GM18511 (cell line): ENCODE results near the gene IGFBP5.

Experiments used
- ATAC-seq: cut with Tn5 transposase; IDR thresholded peaks from one replicate; pipeline ENCODE4 v1.9.1; 2021; ENCODE audit warnings: mild to moderate bottlenecking, moderate library complexity; ENCODE audit not compliant: unreplicated experiment

The IGFBP5 gene

DNA sequence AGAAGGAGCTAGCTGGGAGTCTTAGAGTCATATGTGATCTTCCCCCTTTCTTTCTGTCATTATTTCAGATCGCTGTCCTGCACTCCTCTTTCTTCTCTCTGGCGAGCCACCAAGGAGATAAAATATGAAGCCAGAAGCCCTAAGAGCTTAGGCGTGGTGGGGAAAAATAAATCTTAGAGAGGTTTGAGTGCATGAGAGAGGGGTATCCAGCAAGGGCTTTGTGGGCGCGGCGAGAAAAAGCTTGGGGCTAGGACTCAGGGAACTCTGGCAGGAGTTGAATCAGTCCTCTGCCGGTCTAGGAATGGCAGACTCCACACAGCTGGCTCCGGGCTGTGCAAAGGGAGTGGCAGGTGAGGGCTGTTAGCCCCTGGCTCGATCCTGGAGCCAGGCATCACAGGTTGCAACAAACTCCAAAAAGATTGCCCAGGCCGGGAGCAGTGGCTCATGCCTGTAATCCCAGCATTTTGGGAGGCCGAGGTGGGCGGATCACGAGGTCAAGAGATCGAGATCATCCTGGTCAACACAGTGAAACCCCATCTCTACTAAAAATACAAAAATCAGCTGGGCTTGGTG, 20.1 kb upstream of the IGFBP5 start:
- ATAC-seq, result no peak

DNA sequence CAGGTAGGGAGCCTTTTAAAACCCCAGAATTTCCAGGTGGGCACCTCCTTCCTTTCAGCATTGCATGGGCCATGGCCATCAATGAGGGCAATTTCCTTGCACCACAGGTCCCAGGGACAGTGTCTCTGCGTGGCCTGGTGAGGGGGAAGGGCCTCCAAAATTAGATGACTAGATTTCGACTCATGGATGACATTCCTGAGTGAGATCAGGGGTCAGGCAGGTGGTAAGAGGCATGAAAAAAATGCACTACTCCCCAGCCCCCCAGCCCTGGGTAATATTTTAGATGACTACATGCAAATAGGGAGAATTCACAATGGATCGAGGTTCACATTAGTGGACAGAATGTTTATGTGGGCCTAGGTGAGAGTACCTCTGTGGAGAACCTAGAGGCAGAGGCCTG, 19.0 kb upstream of the IGFBP5 start:
- no peak for ATAC-seq

DNA sequence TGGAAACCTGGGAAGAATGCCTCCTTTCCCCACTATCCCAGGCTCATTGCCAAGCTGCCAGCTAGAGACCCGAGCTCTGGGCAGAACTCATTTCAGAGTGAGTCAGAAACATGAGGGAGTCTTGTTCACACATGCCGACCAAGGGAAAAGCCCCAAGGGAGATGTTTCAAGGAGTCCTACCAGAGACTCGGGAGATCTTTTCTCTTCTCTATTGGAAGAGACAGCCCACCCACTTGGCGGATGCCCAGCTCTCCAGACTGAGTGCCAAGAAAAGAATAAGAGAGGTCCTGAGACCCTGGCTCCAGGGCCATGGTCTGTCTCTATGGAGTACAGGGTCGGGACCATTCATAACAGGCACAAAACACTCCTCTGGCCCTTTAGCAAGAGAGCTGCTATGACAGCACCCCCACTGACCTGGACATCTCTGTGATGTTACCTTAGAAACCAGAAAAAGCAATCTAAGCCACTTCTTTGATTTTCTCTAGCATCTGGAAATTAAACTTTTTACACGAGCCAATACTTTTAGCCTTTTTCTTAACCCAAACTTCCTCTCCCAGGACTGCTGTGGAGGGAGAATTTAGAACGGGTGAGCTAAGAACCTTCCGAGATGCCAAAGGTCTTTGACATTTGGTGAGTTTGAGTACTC, 18.5 kb upstream of the IGFBP5 start:
- no peak for ATAC-seq

DNA sequence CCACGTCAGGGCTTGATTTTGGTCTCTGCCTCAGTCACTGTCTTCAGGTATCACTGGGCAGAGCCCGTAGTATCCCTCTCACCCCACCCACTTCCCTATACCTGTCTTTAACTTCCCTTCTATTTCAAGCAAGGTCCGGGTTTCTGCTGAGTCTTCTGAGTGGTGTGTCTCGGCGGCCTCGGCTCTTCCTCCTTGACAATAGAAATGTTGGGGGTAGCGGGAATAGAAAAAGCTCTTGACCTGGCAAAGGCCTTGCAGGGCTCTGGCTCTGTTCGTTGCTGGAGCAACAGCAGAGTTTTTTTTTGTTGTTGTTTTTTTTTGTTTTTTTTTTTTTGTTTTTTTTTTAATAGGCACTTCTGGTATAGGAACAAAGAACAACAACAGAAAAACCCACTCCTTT, 16.0 kb upstream of the IGFBP5 start:
- no peak for ATAC-seq

DNA sequence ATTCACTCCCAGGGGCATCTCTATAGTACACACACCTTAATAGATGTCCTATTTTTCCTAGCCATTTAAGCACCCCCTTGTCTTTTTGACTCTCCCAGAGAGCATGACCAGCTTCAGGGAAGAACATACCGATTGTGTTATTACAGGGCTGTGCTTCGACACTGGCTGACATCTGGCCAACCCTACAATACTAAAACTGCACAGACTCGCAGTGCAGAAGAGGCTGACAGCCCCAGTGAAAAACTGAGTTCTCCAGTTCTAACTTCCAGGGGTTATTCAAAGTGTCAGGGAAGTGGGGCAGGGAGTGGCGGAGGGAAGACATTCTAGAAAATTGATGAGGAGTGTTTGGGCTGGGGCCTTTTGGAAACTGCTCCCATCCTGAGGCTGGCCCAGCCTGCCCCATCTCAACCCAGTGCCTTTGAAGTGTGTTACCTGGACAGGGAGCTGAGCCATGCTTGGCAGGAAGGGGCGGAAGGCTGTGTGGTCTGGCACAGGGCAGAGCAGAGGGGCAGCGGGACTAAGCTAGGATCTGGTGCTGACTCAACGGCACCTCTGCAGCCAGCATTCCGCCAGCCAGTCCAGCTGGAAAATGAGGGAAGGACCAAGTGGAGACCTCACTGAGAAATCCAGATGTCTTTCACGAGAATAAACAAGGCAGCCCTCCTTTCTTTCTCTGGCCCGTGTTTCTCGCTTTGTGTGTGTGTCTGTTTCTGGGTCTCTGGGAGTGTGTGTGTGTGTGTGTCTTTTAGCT, 15.4 kb upstream of the IGFBP5 start:
- no peak for ATAC-seq

DNA sequence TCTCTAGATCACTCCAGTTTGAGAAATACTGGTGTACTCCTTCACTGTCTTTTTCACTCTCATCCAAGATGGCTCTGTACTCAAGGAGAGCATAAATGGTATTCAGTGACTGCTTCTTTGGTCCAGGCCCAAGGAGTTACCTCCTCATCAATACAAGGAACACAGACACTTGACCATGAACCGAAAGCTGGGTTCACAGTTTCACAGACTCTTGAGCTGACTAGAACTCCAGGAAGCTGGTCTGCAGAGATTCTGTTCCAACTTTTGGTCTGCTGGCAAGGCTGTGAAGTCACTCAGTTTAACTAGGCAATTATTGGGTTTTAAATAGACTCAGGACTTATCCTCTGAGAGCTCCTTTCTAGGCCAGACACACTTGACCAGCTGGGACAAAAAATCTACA, 7.4 kb upstream of the IGFBP5 start:
- no peak for ATAC-seq

DNA sequence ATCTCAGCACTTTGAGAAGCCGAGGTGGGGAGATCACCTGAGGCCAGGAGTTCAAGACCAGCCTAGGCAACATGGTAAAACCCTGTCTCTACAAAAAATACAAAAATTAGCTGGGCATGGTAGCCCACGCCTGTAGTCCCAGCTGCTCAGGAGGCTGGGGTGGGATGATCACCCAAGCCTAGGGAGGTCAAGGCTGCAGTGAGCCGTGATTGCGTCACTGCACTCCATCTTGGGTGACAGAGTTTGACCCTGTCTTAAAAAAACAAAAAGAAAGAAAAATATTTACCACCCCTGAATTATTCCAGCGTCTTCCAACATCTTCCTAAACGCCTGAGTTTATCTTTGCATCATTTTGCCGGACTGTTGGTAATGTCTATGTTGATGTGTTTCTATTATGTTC, 6.2 kb upstream of the IGFBP5 start:
- ATAC-seq, result no peak

DNA sequence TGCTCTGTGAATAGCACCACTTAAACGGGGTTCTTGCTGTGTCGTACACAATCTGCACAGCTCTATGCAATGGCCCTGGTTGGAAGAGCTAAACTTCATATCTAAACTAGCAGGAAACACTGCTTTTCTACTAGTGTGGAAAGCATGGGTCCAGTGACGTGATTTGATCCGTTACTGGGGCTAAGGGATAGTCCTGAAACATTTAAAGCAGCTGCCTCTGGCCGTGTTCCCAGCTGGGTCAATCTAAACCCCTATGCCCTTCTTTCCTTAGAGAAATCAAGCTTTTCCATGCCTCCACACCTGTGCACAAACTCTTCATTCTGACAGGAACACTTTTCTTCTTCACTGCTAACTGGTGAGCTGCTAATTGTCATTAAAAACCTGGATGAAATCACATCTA, 5.4 kb upstream of the IGFBP5 start:
- ATAC-seq, result no peak

DNA sequence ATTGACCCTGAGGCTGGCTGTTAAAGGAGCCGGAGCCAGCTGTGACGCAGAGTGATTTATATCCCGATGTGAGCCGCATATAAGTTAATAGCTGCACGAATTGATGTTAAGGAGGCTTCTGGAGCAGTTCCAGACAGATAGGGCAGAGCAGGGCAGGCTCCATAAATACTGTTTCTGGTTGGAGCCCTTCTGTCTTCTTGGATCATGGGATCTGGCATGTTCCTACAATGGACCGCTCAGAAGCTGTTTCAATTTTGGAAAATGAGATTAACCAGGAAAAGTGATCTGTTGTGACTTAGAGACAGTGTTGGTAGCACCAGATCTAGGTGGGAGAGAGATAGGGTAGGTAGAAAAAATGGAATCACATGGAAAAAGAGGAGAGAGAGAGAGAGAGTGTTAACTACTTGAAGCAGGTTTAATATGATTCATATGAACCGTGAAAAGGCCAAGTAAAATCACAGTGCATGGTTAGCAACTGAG, 4.8 kb upstream of the IGFBP5 start:
- ATAC-seq, result no peak

DNA sequence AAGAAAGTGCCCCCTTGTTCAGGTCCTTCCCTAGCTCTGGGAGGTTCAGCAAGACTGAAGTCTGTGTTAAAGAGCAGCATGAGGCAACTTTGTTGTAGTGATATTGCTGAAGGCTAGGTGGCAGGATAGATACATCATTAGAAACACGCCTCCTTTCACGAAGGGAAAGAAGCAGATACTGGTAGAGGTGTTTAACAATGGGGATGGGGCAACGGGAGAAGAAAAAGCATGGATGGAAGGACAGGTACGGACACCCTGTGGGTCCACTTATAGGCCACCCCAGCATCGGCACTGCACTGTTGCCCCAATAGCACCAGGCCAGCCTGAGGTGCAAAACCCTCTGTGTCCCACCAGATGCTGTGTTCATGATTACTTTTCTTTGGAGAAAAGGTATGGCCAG, 3.5 kb upstream of the IGFBP5 start:
- ATAC-seq, result peak; percentile 58

DNA sequence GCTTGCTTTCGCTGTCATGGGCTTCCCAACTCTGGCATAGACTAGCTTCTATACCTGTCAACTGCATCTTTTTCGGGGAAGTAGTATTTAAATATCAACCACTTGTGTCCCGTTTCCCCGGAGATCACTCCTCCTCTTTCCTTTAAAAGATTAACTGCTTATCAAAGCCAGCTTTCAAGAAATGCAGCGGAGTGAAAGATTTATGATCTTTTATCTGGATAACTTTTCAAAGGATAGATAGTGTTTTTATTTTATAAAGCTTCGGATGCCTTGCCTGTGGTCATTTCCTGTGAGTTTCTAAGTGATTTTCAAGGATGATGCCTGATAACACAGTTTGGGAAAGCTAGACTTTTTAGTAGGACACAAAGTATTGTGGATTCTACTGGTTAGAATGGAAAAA, 2.9 kb upstream of the IGFBP5 start:
- no peak for ATAC-seq

DNA sequence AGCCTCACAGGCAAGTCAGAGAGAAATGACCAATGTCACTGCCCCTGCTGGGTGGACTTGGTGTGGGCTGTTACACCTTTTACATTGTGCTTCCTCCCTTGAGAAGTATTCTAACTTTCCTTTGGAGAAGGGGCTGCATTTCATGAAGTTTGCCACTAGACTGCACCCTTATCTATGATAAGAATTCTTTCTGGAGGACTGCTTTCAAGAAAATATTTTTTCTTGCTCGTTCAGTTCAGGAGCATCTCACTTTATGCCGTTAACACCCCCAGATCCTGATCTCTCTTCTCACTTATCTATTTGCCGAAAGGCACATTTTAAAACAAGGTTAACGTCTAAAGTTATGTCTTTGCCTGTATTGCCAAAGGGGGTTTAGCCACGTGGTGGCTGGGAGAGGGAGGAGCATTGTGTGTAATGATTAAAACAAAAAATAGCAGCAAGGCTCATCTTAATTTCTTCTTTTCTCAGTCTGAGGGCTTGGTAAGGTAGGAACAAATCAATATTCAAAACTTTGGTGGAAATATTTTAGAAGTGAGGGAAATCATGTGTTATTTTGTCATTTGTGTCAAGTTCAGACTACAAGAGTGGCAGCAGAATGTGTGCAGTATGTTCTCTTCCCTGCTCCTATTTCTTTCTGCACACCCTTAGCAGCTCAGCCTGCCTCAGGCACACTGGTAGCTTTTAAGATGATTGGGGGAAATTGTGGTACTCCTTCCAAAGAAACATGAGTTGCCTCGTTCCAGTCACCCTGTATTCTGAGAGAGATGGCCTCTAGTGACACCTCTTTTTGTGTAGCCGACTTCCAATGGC, 1.6 kb upstream of the IGFBP5 start:
- no peak for ATAC-seq

DNA sequence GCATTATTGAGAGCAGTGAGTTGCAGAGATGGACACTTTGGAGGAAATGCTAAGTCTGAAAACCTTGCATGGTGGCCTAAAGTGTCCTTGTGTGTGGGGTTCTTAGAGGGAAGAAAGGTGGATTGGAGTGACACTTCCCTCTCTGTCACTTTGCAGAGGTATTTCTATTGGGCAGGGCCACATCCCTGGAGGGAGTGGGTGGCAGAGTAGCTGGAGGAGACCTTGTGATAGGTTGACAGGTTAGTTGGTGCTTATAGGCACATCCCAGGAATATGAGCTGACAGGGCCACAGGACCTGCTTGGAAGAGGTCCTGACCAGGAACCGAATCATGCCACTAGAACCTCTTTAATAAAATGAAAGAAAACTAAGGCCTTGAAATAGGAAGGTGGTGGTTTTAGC, 972 bp upstream of the IGFBP5 start:
- no peak for ATAC-seq

DNA sequence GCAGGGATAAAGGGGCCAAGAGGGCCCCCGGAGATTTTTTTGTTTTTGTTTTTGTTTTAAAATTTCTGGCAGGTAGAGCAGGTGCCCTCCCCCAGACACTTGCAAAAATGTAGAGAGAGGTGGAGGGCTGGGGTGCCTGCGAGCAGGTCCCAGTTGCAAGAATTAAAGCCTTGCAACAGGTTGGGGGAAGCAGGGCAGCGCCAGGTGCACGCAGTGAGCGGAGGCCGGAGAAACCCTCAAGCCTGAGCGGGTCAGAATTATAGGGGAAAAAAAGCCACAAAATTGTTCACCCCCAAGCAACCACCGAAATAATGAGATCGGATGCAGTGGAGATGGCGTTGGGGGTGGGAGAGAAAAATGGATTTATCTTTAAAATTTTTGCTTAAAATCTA, 527 bp downstream of the IGFBP5 start:
- ATAC-seq, result no peak

DNA sequence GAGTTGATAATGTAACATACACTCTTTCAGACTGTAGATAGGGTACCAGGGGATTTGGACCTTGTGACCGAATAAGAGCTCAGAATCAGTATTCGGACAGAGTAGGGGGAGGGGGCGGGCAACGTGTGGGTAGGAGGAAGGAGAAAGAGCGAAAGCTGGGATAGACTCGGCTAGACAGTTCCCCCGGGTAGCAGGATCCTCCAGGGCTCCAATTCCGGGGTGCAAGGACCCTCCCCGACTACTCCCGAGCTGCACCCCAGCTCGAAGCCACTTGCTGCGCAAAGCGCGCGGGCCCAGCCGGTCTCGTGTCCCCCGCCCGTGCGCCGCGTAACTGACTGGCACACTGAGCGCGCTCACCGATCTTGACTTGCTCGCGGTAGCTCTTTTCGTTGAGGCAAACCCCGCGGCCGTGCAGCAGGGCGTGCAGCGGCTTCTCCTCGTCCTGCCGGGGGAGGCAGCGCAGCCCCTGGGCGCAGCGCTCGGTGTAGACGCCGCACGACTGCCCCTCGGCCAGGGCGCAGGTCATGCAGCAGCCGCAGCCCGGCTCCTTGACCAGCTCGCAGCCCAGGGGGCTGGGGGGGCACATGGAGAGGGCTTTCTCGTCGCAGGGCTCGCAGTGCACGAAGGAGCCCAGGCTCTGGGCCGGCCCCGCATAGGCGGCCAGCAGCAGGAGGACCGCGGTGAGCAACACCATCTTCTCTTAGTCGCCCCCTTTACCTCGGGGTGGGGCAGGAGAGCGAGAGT, 1.1 kb downstream of the IGFBP5 start:
- no peak for ATAC-seq

DNA sequence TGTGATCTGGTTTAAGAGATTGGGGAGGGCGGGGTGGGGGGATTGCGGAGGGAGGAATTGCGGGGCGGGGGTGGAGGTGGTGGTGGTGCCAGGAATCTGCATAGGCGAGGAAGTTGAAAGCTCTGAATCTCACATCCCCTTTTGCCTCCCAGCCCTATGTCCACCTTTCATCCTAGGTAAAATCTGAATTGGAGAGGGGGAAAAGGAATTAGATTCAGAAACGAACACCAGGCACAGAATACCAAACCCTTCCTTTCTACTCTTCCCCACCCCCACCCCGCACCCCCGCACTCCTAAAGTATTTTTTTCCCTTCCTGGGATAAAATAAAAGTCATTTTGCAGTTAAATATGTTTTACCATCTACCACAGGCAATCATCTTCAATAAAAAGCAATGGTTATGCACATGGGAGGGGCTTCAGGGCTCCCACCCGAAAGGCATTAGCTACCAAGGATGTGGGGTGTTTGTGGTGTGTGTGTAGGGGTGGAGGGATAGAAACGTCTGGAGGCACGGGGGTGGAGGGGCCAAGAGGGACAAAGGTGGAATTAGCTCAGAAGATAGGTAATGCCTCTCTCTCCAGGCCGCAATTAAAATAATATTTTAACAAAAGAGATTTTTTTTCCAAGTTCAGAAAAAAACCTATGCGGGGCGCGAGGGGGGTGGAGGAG, 1.8 kb downstream of the IGFBP5 start:
- no peak for ATAC-seq

DNA sequence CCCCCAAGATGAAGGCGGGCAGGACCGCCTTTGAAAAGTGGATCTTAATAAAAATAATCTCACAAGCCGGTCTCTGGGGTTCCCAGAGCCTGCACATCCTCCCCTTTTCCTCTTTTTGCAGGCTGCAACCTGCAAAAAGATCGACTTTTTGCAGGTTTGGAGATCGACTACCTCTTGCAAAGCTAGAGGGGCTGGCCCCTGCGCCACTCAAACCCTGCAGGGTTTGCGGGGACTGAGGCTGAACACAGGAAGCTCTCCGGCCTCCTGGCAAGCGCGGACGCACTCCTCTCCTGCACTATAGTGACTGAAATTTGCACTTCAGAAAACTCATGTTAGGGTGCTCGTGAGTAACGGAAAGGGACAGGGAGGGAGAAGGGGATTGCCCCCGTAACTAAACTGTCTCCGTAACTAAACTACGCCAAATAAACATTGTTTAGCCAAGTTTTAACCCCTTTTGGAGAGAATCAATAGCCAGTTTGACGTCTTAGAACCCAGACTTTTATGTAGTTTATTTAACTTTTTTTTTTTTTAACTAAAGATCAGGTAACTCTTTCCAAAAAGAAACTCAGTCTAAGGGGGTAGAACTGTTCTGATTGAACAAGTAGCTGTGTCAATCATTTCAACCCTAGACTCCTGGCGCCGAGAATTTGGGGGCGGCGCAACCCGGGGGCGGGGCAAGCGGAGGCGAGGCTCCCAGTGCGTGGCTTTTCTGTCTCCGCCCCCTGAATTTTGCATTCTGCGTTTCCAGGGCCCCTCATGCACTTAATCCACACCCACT, 2.5 kb downstream of the IGFBP5 start:
- ATAC-seq, result no peak

DNA sequence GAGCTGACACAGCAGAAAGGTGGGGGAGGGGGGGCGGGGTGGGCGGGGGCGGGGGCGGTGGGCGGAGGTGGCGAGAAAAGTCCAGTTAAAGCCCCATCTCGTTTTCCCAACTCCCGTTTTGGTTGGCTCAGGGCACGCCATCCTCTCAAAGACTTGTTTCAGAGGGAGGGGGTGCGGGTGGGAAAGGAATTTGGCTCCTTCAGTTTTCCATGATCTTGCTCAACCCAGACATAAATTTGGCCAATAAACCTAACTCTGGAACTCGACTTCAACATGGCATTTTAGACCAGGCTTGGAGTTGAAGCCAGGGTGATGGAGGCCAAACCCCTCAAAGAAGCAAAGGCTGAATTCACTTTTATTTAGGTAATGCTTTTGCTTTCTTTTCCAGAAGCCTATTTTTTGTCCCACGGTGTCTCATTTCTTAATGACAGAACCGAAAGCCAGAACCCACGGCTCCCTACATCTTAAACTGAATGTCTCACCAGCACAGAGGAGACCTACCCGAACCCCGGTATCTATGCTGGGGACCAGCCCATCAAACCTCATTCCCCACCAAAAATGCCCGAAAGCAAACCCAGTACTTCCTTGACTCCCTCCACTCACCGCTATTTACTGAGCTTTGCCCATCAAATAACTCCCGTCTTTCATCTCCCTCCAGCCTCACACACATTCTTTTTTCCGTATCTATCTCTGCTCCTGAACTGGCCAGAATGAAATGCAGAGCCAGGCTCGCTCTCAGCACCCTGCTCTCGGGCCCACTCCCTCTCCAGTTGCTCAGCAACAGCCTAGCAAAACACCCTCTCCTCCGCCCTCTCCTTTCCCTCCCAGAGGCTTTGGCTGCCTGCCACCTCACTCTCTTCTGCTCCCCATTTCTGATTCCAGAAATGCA, 4.3 kb downstream of the IGFBP5 start:
- ATAC-seq, result no peak

DNA sequence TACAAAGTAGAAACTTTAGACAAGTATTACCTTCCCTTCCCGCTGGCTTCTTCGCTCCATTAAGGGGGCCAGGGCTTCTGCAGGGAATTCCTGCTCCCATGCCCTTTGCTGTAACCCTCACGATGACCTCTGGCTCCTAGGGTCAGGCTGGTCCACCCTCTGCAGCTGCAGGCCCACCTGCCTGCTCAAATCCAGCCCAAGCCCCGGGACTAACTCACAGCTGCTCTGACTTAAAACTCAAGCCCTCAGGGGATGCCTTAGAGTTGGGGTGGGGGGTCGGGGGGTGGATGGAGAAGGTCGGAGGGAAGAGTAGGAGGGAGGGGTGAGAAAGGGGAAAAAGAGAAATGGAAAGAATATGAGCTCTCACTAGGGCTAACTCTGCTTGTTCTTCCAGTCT, 4.9 kb downstream of the IGFBP5 start:
- ATAC-seq, result no peak
